Fibroblast of skin of right biceps (primary cell): ENCODE measurements around the gene IL16.
A peak's percentile ranks its signal among the peaks of the same experiment; 100 is the strongest.

Experiments used
- DNase-seq: peaks from one replicate; pipeline ENCODE4 v3.0.0-alpha.2; 2013

The IL16 gene

GRCh38 chr15:81258455-81258854 is 61.8 kb downstream of the IL16 start:
- DNase-seq: no peak

GRCh38 chr15:81259760-81260298 is 63.1 kb downstream of the IL16 start:
- no peak for DNase-seq

GRCh38 chr15:81261172-81261811 is 64.6 kb downstream of the IL16 start:
- no peak for DNase-seq

GRCh38 chr15:81263477-81263876 is 66.8 kb downstream of the IL16 start:
- no peak for DNase-seq

GRCh38 chr15:81264072-81264857 is 67.6 kb downstream of the IL16 start:
- DNase-seq: no peak

GRCh38 chr15:81265256-81265943 is 68.7 kb downstream of the IL16 start:
- DNase-seq: peak; percentile 20

GRCh38 chr15:81265944-81266775 is 69.5 kb downstream of the IL16 start:
- DNase-seq: peak; percentile 78

- no peak for DNase-seq
Measured at GRCh38 chr15:81268340-81268739, 71.7 kb downstream of the IL16 start.

- DNase-seq: no peak
Measured at GRCh38 chr15:81268881-81269601, 72.4 kb downstream of the IL16 start.

- no peak for DNase-seq
Measured at GRCh38 chr15:81270188-81270587, 73.5 kb downstream of the IL16 start.

- peak; percentile 90 for DNase-seq
Measured at GRCh38 chr15:81270781-81271491, 74.3 kb downstream of the IL16 start.

- DNase-seq: no peak
Measured at GRCh38 chr15:81271761-81272644, 75.3 kb downstream of the IL16 start.

- no peak for DNase-seq
Measured at GRCh38 chr15:81273200-81273599, 76.5 kb downstream of the IL16 start.

- DNase-seq: no peak
Measured at GRCh38 chr15:81273855-81274254, 77.2 kb downstream of the IL16 start.

GRCh38 chr15:81274255-81274654 is 77.6 kb downstream of the IL16 start:
- DNase-seq: no peak

- peak; percentile 86 for DNase-seq
Measured at GRCh38 chr15:81274931-81275707, 78.4 kb downstream of the IL16 start.

GRCh38 chr15:81275711-81276392 is 79.2 kb downstream of the IL16 start:
- DNase-seq: peak; percentile 29

- DNase-seq: no peak
Measured at GRCh38 chr15:81276967-81277366, 80.3 kb downstream of the IL16 start.

GRCh38 chr15:81277851-81278250 is 81.2 kb downstream of the IL16 start:
- DNase-seq: no peak
